ENCODE measurements around the gene TEKT3.

The TEKT3 gene

GRCh38 chr17:15349119-15349518 lies 7.7 kb upstream of the TEKT3 start:
- DNase-seq (ENCODE audit: low read depth): no peak

- no peak for DNase-seq (ENCODE audit: low read depth)
Measured at GRCh38 chr17:15348021-15348420, 6.6 kb upstream of the TEKT3 start.

DNA sequence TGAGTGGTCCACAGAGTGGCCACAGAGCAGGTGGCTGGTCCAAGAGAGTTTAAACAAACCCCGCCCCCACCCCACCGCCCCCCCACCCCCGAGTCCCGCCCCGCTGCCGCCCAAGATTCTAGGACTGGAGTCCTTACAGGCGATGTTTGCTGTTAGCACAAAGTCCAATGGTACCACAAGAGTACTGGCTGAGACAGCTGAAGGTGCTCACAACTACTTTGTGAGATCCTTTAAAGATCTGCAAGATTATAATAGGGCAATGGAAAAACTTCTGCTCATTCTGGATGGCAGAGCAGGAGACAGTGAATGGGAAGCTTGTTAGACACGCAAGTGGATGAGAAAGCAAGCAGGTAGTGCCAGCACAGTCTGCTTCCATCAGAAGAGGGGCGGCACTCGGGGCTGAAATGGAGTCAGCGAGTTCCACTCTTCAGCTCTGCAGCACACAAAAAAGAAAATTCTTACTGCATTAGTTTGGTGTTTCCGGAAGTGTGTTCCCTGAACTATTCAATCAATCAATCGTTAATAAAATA lies 4.7 kb upstream of the TEKT3 start:
- no peak for DNase-seq (ENCODE audit: low read depth)

- DNase-seq (ENCODE audit: low read depth): no peak
Measured at GRCh38 chr17:15343749-15344148, 2.4 kb upstream of the TEKT3 start.

DNA sequence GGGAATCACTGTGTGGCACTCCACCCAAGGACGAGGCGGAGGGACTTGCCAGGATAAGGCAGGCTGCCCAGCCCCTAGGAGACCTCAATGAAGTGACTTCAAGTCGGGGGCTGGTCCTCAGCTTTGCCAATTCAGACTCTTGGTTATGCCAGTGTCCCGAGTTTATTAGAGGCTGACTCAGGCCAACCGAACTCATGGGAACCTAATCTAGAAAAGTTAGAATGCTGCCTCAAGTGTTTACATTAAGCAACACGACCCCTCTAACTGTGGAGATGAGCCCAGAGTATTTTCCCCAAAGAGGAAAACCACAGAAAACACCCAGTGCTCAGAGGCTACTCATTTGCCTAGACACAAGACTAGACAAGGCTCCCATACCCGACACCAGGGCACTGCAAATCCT lies 1.1 kb upstream of the TEKT3 start:
- no peak for DNase-seq (ENCODE audit: low read depth)

DNA sequence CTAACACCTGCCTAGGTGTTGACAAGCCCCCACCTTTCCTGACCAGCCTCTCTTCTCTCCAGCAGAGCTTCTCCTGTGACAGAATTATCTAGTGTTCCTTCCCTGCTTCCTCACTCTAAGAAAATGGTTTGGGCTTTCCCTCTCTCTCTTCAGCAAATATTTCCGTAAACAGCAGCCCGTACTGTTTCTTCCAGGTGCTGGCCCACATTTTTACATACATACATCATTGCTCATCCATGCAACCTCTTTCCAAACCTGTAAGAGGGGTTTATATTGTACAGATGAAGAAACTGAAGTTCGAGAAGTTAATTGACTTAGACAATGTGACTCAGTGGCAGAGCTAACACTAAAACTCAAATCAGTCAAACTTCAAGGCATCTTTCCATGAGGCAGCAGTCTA lies 569 bp upstream of the TEKT3 start:
- no peak for DNase-seq (ENCODE audit: low read depth)

DNA sequence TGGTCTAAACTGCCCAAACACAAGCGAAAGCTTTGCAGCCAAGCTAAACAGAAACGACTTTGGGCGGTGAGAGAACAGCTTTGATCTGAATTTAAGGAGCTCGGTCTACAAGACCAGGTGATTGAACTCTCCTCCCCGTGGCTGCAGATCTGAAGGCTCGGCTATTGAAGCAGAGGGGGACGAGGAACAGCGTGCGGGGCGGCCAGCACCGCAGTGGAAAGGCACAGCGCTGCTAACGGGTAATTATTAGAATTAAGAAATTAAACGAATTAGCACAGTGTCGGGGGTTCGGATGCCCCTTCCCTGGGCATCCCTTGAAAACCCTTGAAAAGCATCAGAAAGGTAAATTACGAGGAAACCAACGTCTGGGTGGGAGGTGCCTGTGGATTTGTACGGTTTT lies 431 bp downstream of the TEKT3 start:
- no peak for DNase-seq (ENCODE audit: low read depth)

DNA sequence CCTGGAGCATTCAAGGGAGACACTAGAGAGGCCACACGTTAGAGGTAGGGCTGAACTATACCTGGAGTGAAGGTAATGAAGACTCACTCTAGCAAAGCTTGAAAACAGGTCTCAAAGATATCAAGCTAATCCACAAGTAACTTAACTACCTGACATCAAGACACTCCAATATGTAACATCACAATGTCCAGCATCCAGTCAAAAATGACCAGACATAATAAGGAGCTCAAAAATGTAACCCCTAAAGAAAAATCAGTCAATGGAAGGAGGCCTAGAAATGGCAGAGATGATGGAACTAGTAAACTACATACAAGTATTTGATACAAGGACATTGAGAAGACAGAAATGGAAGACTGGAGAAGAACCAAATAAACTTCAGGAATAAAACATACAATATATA lies 6.0 kb downstream of the TEKT3 start:
- no peak for DNase-seq (ENCODE audit: low read depth)

DNA sequence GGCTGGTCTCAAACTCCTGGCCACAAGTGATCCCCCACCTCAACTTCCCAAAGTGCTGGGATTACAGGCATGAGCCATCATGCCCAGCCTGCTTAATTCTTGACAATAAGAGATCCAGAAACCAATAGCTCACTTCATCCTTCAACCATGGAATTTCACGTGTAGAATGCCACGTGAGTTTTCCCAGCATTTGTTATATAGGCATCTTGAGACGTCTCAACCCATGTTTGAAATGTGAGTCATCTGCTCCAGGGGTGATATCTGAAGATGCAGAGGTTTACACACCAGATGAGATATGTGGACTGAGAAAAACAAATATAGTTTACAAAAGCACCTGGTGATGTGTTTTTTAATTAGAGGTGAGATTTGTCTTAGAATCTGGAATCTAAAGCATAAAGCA lies 7.1 kb downstream of the TEKT3 start:
- DNase-seq (ENCODE audit: low read depth): no peak

- no peak for DNase-seq (ENCODE audit: low read depth)
Measured at GRCh38 chr17:15332338-15332737, 9.1 kb downstream of the TEKT3 start.

- DNase-seq (ENCODE audit: low read depth): no peak
Measured at GRCh38 chr17:15323131-15323530, 18.3 kb downstream of the TEKT3 start.

GRCh38 chr17:15321556-15322251 lies 19.7 kb downstream of the TEKT3 start:
- no peak for DNase-seq (ENCODE audit: low read depth)

- DNase-seq (ENCODE audit: low read depth): no peak
Measured at GRCh38 chr17:15319452-15320010, 21.9 kb downstream of the TEKT3 start.

GRCh38 chr17:15311996-15312395 lies 29.4 kb downstream of the TEKT3 start:
- DNase-seq (ENCODE audit: low read depth): no peak

DNA sequence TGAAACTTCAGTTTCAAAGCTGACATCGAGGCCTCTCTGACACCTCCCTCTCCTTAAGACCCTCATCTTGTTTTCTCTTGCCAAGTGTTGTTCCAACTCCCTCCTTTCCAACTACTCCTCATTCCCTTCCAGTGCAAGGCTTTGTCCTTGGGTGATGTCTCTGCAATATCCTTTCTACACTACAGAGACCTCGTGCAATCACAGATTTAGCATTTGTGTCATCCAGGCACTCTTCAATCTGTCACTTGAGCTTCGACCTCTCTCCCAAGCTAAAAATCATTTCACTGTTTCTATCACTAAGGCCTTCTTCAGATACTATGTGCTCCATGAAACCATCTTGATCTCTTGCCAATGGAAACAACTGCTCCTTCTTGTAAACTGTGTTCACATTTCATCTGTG lies 31.6 kb downstream of the TEKT3 start:
- DNase-seq (ENCODE audit: low read depth): no peak

DNA sequence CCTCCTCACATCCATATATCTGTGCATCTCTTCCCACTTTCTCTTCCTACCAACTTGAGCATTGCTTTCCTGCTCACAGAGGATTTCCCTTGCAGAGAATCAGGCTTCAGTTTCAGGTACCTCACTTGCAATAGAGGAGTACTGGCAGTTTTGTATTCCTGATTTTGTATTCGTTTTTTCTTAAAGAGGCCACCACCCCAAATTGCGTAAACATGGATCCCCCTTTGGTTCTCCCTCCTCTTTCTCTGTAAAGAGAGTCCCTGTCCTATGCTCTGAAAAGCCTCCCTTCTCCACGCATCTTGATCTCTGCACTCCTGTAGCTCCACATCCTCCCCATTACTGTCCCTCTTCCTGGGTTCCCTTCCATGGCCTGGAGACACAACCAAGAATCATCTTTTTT lies 32.2 kb downstream of the TEKT3 start:
- DNase-seq (ENCODE audit: low read depth): no peak

DNA sequence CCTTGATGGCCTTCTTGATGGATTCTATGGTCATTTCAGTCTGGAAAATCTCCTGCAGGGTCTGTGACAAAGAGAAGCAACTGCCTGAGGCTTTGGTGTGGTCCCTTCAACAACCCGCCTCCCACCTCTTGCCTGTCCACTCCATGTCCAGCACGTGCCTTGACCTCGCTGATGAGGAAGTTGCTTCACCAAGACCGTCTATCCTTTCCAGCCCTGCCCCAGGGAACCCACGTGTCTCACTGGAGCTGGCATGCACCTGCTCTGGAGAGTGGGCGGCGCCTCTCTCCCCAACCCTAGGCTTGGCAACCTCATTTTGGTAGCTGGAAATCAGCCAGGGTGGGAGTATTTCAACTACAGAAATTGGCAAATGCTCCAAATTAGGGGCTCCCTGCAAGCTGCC lies 32.6 kb downstream of the TEKT3 start:
- DNase-seq (ENCODE audit: low read depth): no peak

DNA sequence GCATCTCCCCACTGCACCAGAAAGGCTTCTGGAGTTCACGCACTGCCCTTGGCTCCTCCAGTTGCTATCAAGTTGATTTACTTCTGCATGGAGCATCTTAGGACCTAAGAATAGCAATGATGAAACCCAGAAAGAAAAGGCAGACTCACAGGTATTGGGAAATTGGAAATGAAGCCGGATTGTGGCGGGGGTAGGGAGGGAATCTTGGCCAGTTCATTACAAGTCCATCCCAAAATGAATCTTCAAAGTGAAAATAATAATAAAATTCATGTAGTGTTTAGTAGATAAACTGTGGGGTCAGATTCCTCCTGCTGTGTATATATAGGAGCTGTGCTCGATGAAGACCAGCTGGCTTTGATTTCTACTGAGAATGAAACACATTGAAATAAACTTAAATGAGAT lies 33.7 kb downstream of the TEKT3 start:
- no peak for DNase-seq (ENCODE audit: low read depth)

GRCh38 chr17:15303851-15304250 lies 37.5 kb downstream of the TEKT3 start:
- DNase-seq (ENCODE audit: low read depth): no peak

GRCh38 chr17:15303268-15303667 lies 38.1 kb downstream of the TEKT3 start:
- no peak for DNase-seq (ENCODE audit: low read depth)

DNA sequence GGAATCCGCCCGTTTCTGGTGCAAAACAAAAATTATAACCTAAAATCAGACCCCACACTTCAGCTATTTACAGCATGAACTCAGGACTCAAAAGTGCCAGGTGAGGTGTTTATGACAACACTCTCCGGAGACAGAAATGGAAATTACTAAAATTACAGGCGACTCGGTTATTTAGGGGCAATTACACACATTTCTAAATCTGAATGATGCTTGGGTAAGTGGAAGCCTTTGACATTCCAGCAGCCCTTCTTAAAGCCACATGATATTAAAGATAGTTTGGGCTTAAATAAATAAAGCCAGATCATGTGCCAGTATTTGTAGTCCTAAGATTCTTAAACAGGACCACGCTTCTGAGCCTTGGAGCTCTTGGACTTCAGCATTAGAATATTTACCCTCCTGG lies 39.6 kb downstream of the TEKT3 start:
- DNase-seq (ENCODE audit: low read depth): no peak

DNA sequence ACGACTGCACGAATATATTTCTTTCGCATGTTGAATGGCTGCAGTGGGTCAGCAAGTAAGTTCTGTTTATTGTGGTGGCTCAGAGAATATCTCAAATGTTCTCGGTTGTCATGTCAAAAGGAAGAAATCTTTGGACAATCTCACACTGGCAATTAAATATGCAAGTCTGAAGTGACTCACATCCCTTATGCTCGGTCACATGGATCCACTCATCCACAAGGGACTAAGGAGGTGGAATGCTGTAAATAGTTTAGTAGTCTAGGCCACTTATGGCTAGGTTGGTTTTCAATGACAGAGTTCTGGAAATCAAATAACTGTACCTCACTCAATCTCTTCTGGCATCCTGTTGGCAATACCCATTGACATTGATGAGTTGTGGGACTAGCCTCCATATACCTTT lies 43.2 kb downstream of the TEKT3 start:
- no peak for DNase-seq (ENCODE audit: low read depth)

GRCh38 chr17:15293558-15293957 lies 47.8 kb downstream of the TEKT3 start:
- DNase-seq (ENCODE audit: low read depth): no peak

Measured in activated T-cell treated with anti-CD3 and anti-CD28 coated beads for 48 hours (primary cell).